Measurements from ENCODE around the gene ARMC2.

GRCh38 chr6:108953681-108954080, 105.5 kb downstream of the ARMC2 start:
- TF ChIP-seq, protein P1, sequence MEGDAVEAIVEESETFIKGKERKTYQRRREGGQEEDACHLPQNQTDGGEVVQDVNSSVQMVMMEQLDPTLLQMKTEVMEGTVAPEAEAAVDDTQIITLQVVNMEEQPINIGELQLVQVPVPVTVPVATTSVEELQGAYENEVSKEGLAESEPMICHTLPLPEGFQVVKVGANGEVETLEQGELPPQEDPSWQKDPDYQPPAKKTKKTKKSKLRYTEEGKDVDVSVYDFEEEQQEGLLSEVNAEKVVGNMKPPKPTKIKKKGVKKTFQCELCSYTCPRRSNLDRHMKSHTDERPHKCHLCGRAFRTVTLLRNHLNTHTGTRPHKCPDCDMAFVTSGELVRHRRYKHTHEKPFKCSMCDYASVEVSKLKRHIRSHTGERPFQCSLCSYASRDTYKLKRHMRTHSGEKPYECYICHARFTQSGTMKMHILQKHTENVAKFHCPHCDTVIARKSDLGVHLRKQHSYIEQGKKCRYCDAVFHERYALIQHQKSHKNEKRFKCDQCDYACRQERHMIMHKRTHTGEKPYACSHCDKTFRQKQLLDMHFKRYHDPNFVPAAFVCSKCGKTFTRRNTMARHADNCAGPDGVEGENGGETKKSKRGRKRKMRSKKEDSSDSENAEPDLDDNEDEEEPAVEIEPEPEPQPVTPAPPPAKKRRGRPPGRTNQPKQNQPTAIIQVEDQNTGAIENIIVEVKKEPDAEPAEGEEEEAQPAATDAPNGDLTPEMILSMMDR (conservative IDR thresholded peaks at IDR 0.05; ENCODE audit: low read length): no peak
- TF ChIP-seq EZH2phosphoT487 (IDR thresholded peaks at IDR 0.05; ENCODE audit: borderline replicate concordance, low read depth, low read length): no peak

Measured in OCI-LY7 (cell line).